HepG2 (cell line): ENCODE results near the gene RSAD1. TPM values are rescaled to one million over a fixed set of nuclear protein-coding genes. Genes with fewer than 3 reads are reported as not detected.

Source experiments
- ELK4 ChIP-seq: sonication (generic); formaldehyde crosslinking; IDR thresholded peaks from 2 replicates; pipeline ENCODE4 v1.9.0; 2021; ENCODE audit warnings: missing genetic modification reagents, borderline replicate concordance
- PBX3 ChIP-seq: sonication (generic); formaldehyde crosslinking; IDR thresholded peaks from 2 replicates; pipeline ENCODE4 v1.8.1; 2023; ENCODE audit warnings: missing genetic modification reagents, inconsistent platforms, borderline replicate concordance
- RNF219 ChIP-seq: sonication (generic); formaldehyde crosslinking; IDR thresholded peaks from 2 replicates; pipeline ENCODE4 v1.5.0; 2020; ENCODE audit warnings: mild to moderate bottlenecking, missing genetic modification reagents
- SMC3 ChIP-seq: IDR thresholded peaks from 2 replicates; pipeline ENCODE4 v1.6.1; 2011; ENCODE audit warnings: low read length, improper control_type of control experiment
- SRSF9 ChIP-seq: fragments of 200-400 bp; formaldehyde crosslinking; IDR thresholded peaks from 2 replicates; pipeline ENCODE4 v1.6.1; 2018; ENCODE audit warnings: borderline replicate concordance, mild to moderate bottlenecking, low read depth, low read length; ENCODE audit not compliant: insufficient read depth, poor library complexity, severe bottlenecking
- ZNF7 ChIP-seq: IDR thresholded peaks from 2 replicates; pipeline ENCODE4 v1.6.1; 2016; ENCODE audit warnings: missing biosample characterization, missing genetic modification reagents
- ZNF737 ChIP-seq: sonication (generic); formaldehyde crosslinking; IDR thresholded peaks from 2 replicates; pipeline ENCODE4 v1.5.0; 2020; ENCODE audit warnings: missing genetic modification reagents, mild to moderate bottlenecking, borderline replicate concordance
- polyA plus RNA-seq, 8 experiments: library from polyadenylated mRNA; depleted of rRNA in 3 of 8; stranded (reverse) in 7 of 8; unstranded in 1 of 8; fragments of >200 nt; fragmentation: Illumina TruSeq in 4 of 8; extraction: Trizol in 4 of 8; gene quantifications; 2 replicates each; pipeline versions ENCODE4 v1.2.1 to v1.2.3, GENCODE V29; 2011 to 2016; ENCODE audit warnings: low read depth in 4 of 8, missing spikeins in 1 of 8, mixed read lengths in 1 of 8; ENCODE audit not compliant: insufficient read depth in 1 of 8
- total RNA-seq, 5 experiments: library from RNA; depleted of rRNA; stranded (reverse); fragments of >200 nt; fragmentation: Illumina TruSeq; extraction: Trizol; gene quantifications; 2 replicates each; pipeline ENCODE4 v1.2.3, GENCODE V29; 2016; ENCODE audit warnings: low read depth in 1 of 5
- TF ChIP-seq, protein P1 (sequence below): sonication (generic); formaldehyde crosslinking; conservative IDR thresholded peaks from 2 replicates; pipeline ENCODE4 v1.4.0; 2020; ENCODE audit warnings: missing genetic modification reagents
- TF ChIP-seq, protein P2 (sequence below): sonication (generic); formaldehyde crosslinking; IDR thresholded peaks from 2 replicates; pipeline ENCODE4 v1.4.0; 2020; ENCODE audit warnings: low read depth, missing genetic modification reagents

RSAD1 gene
- total and polyA plus RNA-seq, 2 of the 13 experiments (the other 11 are each of a cell fraction or from before 2014, with no cell fraction given) = 22.7 to 27.7 TPM

GRCh38 chr17:50478391-50479381 lies at the start of gene RSAD1 (continued):
- TF ChIP-seq ZNF7 (CRISPR knock-in tag) (no peak), ELK4 (no peak), ZNF737 (no peak), SRSF9 (no peak), SMC3 (no peak; the same call in 1 of the 2 replicates), RNF219 (CRISPR knock-in tag) (no peak; the same call in 1 of the 2 replicates), PBX3 (no peak)
- TF ChIP-seq, protein P1, sequence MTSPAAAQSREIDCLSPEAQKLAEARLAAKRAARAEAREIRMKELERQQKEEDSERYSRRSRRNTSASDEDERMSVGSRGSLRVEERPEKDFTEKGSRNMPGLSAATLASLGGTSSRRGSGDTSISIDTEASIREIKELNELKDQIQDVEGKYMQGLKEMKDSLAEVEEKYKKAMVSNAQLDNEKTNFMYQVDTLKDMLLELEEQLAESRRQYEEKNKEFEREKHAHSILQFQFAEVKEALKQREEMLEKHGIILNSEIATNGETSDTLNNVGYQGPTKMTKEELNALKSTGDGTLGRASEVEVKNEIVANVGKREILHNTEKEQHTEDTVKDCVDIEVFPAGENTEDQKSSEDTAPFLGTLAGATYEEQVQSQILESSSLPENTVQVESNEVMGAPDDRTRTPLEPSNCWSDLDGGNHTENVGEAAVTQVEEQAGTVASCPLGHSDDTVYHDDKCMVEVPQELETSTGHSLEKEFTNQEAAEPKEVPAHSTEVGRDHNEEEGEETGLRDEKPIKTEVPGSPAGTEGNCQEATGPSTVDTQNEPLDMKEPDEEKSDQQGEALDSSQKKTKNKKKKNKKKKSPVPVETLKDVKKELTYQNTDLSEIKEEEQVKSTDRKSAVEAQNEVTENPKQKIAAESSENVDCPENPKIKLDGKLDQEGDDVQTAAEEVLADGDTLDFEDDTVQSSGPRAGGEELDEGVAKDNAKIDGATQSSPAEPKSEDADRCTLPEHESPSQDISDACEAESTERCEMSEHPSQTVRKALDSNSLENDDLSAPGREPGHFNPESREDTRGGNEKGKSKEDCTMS (CRISPR knock-in tag) = no peak
- TF ChIP-seq, protein P2, sequence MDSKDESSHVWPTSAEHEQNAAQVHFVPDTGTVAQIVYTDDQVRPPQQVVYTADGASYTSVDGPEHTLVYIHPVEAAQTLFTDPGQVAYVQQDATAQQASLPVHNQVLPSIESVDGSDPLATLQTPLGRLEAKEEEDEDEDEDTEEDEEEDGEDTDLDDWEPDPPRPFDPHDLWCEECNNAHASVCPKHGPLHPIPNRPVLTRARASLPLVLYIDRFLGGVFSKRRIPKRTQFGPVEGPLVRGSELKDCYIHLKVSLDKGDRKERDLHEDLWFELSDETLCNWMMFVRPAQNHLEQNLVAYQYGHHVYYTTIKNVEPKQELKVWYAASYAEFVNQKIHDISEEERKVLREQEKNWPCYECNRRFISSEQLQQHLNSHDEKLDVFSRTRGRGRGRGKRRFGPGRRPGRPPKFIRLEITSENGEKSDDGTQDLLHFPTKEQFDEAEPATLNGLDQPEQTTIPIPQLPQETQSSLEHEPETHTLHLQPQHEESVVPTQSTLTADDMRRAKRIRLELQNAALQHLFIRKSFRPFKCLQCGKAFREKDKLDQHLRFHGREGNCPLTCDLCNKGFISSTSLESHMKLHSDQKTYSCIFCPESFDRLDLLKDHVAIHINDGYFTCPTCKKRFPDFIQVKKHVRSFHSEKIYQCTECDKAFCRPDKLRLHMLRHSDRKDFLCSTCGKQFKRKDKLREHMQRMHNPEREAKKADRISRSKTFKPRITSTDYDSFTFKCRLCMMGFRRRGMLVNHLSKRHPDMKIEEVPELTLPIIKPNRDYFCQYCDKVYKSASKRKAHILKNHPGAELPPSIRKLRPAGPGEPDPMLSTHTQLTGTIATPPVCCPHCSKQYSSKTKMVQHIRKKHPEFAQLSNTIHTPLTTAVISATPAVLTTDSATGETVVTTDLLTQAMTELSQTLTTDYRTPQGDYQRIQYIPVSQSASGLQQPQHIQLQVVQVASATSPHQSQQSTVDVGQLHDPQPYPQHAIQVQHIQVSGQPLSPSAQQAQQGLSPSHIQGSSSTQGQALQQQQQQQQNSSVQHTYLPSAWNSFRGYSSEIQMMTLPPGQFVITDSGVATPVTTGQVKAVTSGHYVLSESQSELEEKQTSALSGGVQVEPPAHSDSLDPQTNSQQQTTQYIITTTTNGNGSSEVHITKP = no peak
